Activated CD4-positive, alpha-beta T cell treated with anti-CD3 and anti-CD28 coated beads for 48 hours (primary cell): ENCODE results near the gene RIC8A.
A peak's percentile ranks its signal among the peaks of the same experiment; 100 is the strongest.
"Not testable (repeated sequence)": the region's sequence is repeated elsewhere in the genome, so short reads cannot be mapped to it uniquely, and the experiment has no call there.

ENCODE experiments used
- DNase-seq: peaks from one replicate; pipeline ENCODE4 v3.0.0-alpha.2; 2020

Gene RIC8A

DNA sequence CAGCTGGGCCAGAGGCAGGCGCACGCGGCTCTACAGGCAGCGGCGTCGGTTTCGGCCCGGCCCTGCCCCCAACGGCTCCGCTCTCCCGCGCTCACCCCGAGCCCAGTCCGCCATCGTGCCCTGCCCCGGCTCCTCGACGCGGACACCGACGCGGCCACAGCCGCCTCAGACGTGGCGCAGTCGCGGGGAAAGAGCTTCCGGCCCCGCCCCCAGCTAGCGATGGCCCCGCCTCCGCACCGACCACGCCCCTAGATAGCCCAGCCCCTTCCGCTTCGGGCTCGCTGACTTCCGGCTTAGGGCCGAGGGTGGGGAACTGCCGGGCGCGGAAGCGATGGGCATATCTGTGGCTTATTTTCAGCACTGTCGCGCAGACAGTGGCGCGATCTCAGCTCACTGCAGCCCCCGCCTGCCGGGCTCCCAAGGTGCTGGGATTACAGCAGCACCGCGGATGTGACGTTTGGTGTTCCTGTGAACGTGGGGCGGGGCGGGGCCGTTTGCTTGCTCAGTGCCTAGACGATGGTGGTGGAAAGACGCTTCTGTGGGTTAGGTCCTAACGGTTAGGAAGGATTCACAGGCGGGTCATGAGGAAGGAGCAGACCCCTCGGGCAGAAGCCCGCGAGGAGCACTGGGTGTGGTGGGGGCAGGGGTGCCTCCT, at the start of gene RIC8A, which contains the start of gene BET1L:
Gene RIC8A (plus strand): TSS at position 501 of the 655 bp plus-strand sequence. CDS start 1,147 bp downstream, outside the sequence.
Gene BET1L (minus strand): TSS at position 192 of the 655 bp plus-strand sequence. CDS start 78 bp downstream, at position 114.
- peak; percentile 97 for DNase-seq

DNA sequence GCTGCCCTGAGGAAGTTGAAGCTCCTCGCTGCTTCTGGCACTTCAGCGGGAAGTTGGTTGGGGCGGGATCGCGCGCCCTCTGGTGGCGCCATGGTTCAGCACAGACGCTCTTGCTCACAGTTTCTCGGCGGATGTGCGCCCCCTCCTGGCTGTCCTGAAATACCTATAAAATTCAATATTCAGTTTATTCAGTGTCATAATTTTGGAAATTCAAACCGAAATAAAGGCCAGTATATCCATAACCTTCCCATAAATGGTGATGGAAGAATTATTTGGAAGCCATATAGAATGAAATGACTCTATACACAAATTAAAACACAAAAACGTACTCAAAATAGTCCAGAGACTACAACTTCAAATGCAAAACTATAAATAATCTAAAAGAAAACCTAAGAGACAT, 27.3 kb upstream of the RIC8A start:
- DNase-seq, result not testable (repeated sequence)

DNA sequence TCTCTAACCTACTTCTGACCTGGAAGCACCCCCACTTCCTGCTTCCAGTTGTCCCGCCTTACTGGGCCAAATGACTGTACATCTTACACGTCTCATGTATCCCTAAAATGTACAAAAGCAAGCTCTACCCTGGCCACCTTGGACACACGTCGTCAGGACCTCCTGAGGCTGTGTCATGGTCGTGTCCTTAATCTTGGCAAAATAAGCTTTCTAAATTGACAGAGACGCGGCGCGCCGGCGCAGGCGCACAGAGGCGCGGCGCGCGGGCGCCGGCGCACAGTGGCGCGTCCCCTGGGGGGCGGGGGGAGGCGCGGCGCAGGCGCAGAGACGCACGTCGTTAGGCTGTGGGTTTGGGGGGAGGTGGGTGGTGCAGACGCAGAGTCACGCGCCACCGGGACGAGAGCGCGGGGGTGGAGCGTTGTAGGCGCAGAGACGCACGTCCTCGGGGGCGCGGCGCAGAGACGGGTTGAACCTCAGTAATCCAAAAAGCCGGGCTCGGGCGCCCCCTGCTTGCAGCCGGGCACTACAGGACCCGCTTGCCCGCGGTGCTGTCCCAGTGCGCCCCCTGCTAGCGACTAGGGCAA, 18.2 kb upstream of the RIC8A start:
- not testable (repeated sequence) for DNase-seq

DNA sequence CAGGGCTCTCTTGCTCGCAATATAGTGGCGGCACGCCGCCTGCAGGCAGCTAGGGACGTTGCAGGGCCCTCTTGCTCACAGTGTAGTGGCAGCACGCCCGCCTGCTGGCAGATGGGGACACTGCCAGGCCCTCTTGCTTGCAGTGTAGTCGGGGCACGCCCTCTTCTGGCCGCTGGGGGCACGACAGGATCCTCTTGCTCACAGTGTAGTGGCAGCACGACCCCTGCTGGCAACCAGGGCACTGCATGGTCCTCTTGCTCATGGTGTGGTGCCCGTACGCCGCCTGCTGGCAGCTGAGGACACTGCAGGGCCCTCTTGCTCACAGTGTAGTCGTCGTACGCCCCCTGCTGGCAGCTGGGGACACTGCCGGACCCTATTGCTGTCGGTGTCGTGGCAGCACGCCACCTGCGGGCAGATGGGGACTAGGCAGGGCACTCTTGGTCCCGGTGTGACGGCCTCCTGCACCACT, 17.6 kb upstream of the RIC8A start:
- DNase-seq, result peak; percentile 83

DNA sequence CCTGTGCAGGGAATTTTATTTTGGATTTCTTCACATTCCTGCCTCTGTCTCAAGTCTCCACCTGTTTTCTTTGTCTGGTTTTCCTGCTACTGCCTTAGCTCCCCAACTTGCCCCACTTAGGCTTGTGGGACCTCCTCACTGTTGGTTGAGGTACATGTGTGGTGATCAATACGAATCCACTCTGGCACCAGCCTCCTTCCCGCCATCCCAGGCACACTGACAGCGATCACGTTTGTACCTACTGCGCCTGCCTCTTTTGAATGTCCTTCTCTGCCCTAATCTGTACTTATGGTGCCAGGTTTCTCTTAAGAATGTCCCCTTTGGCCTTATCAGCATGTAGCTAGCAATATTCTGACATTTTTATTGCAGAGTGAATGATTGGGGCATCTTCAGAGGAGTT, 17.0 kb upstream of the RIC8A start:
- DNase-seq, result not testable (repeated sequence)

DNA sequence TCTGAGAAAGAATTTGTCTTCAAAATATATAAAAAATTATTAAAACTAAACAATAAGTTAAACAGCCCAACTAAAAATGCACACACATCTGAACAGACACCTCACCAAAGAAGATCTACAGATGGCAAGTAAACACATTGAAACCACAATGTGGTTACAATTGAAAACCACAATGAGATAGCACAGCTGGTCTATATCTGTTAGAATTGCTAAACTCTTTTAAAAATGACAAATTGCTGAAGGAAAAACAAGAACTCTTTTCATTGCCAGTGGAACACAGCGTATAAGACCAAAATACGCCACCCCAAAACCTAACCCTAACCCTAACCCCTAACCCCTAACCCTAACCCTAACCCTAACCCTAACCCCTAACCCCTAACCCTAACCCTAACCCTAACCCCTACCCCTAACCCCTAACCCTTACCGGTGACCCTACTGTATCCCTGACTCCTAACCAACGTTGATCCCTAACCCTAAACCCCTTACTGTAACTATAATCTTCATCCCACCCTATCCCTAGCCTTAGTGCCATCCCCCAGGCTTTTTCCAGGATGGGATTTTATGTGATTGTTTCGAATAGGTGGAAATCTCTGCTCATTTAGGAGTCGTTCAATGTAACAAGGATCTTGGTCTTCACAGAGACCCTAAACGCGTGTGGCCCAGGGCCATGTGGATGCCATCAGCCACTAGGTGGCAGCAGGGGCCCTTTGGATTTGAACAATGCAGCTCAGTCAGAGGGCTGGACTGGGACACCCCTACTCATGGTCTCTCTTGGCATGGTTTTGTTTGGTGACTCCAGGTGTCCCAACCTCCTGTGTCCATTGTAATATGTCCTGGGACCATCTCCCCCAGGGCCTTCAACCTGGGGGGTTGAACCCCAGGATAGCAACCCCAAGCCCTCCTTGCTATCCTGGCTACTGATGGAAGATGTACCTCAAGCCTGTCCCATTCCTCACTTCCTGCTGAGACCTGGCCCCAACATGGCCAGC, 15.7 kb upstream of the RIC8A start:
- DNase-seq, result peak; percentile 60

DNA sequence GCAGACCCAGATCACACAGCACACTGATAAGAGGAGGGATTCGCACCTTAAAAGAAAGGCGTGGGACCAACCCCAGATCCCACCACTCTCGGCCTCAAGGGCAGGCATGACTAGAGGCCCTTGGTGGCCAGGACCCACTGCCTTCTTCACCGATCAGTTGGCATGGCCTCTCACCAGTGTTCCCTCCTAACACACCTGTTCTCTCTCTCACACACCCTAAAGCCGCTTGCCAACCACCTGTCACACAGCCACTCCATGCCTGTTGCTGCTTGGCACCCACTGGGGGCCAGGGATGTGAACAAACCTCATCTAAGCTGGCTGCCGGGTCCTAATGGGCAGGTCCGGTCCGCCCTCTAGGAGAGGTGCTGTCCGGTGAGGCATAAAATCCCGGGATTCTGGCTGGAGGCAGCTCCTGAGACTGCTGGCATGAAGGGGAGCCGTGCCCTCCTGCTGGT, 14.8 kb upstream of the RIC8A start, which contains the start of gene SCGB1C1:
Gene SCGB1C1 (plus strand): TSS at position 405 of the 455 bp plus-strand sequence. CDS start 22 bp downstream, at position 427.
- not testable (repeated sequence) for DNase-seq

DNA sequence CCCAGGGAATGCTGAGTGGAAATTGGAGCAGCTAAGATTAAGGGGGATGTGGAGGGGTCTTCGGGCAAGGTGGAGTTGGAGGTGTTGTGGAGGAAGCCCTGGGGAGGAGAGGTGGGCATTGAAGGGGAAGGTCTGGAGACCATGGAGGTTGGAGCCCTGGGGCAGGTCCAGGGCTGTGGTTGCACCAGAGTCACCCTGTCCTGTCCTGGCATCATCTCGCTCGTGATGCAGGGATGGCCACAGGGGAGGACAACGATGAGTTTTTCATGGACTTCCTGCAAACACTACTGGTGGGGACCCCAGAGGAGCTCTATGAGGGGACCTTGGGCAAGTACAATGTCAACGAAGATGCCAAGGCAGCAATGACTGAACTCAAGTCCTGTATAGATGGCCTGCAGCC, 14.0 kb upstream of the RIC8A start:
- not testable (repeated sequence) for DNase-seq

DNA sequence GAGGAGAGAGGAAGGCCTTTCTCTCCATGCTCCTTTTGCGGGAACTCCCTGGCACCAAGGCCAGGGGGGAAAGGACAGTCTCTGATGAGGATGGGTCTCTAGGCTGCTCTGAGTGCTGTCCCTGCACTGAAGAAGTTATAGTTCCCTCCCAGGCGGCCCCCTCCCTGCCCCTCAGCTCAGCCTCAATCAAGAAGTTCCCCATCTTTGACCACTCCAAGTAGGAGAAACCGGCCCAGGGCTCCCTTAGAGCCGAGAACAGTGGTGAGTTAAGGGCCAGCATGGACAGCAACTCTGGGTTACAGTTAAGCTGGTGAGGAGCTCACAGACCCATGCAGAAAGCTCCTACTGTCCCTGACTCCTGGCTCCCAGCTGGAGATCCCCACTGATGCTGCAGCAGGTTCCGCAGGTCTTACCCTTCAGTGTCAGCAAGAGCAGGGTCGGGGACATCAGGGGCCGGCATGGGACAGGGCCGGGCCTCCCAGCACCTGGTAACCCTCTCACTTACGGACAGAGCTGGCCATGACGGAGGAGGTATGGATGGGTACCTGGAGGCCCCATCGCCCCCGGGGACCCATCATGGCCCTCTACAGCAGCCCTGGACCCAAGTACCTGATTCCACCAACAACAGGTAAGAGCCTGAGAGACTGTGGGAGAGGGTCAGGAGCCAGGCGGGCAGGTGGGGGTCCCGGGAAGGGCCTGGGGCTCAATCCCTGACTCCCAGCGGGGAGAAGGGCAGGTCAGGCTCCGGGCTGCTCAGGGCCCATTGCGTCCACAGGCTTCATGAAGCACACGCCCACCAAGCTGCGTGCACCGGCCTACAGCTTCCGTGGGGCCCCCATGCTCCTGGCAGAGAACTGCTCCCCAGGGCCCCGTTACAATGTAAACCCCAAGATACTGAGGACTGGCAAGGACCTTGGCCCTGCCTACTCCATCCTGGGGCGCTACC, 10.4 kb upstream of the RIC8A start:
- peak; percentile 2 for DNase-seq

DNA sequence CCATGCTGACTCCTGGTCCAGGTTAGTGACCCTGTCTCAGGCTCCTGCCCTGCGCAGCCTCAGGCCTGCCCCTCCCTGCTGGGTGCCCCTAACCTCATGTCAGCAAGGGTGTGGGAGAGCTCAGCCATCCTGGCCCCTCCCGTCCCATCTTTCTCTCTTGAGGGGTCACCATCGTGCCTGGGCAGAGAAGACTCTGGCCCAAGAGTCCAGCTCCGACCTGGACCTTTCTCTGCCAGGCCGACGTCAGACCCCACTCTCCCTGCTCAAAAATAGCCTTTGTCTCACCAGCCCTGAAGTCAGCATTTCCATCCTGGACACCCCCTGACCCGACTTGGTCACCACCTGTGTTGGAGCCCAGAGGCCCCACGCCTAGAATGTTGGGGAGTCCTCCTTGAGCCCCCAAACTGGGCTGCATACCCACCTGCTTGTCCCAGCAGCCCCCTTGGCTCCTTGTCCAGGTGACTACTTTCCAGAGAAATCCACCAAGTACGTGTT, 9.7 kb upstream of the RIC8A start:
- DNase-seq, result peak; percentile 2

DNA sequence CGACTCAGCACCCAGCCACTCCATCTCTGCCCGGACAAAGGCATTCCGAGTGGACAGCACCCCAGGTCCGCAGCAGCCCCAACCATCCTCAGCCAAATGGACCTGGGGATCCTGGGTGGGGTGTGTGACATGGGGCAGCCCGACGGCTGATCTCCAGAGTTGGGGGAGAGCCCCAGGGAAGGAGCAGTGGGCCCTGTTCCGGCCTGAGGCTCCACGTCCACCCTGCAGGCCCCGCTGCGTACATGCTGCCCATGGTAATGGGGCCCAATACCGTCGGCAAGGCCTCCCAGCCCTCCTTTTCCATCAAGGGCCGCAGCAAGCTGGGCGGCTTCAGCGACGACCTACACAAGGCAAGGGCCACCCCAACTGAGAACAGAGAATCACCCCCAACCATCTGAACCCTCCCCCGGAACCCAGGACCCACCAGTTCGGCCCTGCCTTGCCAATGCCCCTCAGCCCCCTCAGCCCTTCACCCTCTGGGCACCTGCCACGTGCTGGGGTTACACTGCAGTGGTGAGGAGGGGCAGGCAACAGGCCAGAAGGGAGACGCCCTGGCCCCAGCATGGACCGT, 9.2 kb upstream of the RIC8A start:
- DNase-seq, result no peak

DNA sequence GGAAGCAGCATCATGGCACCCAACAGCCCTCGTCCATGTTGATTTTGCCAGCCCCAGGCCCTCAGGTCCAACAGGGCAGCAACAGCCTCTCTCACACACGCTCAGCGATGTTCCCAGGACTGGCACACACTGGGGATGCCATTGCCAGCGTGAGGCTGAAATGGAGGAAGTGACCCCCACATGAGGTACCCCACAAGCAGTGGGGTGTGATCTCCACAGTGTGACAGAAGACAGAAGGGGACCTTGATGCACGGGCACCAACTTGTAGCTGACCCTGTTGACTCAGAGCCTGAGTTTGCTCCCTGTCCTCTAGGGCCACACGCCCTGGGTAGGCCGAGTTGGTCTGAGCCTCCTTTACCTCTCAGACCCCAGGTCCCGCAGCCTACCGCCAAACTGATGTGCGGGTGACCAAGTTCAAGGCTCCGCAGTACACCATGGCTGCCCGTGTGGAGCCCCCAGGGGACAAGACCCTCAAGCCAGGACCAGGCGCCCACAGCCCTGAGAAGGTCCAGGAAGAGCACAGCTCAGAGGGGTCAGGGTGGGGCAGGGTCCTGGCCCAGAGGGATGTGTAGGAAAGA, 8.4 kb upstream of the RIC8A start:
- DNase-seq, result no peak

DNA sequence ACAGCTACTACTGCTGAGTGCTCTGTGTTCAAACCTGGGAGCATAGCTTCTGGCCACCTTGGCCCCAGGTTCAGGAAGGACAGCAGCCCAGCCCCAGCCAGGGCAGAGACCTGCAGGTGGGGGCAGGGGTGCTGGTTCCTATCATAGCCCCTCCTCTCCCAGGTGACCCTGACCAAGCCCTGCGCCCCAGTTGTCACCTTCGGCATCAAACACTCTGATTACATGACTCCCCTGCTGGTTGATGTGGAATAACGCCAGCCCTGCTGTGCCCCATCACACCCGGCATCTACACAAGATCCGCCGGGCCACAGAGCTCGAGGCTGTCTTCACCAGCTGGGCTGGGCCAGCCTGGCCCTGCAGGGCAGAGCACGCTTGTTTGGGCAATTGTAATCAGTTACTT, 7.7 kb upstream of the RIC8A start:
- DNase-seq, result no peak

DNA sequence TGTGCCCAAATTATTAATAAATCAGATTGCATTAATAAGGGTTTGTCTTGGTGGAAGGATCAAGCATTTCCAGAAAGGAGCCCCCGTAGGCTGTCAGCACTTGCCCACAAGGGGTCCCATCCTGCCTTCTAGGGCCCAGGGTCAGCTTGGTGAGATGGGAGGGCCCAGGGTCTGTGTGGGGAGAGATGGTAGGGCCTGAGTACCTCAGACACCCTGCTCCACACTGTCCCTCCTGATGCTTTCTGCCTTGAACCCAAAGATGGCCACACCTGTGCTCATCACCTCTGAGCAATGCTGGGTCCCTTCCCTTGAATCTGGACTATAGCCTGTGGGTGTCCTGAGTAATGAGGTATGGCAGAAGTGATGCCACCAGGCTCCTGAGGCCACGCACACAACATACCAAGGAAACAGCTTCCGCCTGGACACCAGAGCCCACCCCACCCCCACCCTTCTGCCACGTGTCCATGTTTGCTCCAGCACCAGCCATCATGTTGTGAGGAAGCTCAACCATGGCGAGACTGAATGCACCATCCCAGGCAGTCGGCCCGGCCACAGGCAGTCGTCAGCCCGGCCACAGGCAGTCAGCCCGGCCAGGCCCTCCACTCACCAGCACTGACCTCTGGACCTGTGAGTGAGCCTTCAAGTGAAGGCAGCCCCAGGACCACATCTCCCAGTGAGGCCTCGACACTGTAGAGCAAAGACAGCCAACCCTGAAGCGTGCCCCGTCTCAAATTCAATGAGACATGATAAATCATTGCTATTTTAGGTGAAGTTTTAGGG, 7.1 kb upstream of the RIC8A start:
- no peak for DNase-seq

DNA sequence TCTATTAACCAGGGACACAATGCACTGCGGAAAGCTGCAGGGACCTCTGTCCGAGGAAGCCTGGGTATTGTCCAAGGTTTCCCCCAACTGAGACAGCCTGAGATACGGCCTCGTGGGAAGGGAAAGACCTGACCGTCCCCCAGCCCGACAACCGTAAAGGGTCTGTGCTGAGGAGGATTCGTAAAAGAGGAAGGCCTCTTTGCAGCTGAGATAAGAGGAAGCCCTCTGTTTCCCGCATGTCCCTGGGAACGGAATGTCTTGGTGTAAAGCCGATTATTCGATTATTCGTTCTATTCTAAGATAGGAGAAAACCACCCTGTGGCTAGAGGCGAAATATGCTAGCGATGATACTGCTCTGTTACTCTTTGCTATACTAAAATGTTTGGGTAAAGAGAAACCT, 5.5 kb upstream of the RIC8A start:
- DNase-seq, result no peak

DNA sequence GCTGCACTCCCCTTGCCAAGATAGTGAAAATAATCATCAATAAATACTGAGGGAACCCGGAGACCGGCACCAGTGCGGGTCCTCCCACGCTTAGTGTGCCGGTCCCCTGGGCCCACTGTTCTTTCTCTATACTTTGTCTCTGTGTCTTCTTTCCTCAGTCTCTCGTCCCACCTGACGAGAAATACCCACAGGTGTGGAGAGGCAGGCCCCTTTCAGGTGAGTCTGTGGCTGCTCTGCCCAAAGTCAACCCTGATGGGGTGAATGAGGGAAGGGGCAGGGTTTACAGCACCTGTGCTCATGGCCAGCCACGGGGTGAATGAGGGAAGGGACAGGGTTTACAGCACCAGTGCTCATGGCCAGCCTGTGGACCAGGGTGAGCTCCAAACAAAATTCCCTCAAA, 5.0 kb upstream of the RIC8A start:
- DNase-seq, result no peak

DNA sequence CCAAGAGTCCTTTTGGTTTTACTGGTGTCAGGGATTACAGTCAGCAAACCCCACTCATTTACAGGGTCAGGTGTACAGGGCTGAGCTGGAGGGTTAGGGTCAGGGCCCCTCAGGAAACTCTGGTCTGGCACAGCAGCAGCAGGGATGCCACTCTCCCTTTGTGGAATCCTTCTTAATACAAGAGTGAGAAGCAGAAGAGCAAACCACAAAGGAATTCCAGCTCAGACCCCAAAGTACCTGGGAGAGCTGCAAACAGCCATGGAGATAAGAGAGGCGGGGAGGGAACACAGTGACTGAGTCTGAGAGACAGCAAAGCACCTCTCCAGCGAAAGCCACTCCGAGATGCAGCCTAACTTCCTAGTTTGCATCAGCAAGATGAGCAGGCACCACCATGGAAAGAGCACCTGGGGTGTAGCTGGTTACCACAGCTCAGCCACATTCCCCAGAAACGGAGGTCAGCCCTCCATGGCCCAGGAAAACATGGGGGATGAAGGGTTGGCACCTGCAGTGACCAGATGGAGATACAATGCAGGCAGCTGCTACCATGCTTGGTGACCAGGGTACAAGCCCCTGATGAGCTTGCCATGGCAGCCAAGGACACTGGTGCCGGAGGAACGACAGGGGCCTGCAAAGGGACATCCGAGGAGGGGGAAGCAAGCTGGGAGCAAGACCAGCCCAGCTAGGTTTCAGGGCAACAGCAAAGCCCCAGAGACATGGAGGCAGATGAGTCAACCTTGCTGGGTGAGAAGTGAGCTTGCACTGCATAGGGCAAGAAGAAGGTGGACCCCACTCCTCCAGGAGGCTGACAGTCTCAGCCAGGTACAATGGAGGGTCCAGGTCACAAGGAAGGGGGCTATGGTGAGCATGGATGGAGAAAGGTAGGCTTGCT, 4.2 kb upstream of the RIC8A start:
- no peak for DNase-seq

DNA sequence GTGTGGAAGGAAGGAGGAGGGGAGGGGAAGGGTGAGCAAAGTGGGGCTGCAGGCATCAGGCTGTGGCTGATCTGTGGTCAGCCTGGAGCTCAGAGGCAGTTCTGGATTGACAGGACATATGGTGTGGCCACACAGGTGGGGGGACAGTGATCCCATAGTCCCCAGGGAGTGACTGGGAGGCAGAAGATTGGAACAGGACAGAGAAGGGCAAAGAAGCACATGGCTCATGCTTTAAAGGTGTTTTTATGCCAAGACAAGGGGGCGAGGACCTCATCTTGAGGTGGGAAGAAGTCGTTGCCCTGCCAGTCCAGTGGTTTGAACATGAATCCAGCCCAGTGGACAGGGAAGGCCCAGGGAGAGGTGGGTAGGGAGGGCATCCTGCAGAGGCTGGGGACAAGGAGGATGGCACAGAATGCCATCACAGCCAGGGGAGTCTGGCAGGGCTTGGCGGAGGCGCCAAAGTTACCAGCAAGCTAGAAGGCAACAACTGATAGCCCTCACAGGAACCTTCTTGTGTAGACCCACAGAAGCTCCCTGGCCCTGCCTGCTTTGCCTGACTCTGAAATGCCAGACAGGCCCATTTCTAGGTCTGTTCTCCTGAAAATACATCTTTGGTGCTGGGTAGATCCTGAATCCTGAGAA, 3.4 kb upstream of the RIC8A start:
- no peak for DNase-seq
